RWPE2 (cell line): ENCODE data around the gene FHOD3.

Experiments
- ATAC-seq: fragments of 200-7000 bp; cut with Tn5 transposase; 3 replicates; pipeline ENCODE4 v1.9.1; 2021; ENCODE audit warnings: low read depth
- DNase-seq: peaks from one replicate; pipeline ENCODE4 v3.0.0-alpha.2; 2020; ENCODE audit warnings: low spot score
- H3K27ac ChIP-seq: fragments of 450-650 bp; 2 replicates; pipeline ENCODE4 v1.5.1; 2017; ENCODE audit warnings: mild to moderate bottlenecking; ENCODE audit not compliant: poor library complexity, severe bottlenecking
- H3K27me3 ChIP-seq: fragments of 250-450 bp; sonication (Bioruptor Pico); 2 replicates; pipeline ENCODE4 v1.5.1; 2021; ENCODE audit warnings: mild to moderate bottlenecking, moderate library complexity; ENCODE audit not compliant: insufficient read depth, poor library complexity, severe bottlenecking
- H3K36me3 ChIP-seq: fragments of 250-450 bp; sonication (Bioruptor Pico); 2 replicates; pipeline ENCODE4 v1.5.1; 2020; ENCODE audit warnings: low read depth, mild to moderate bottlenecking, moderate library complexity
- H3K4me1 ChIP-seq: fragments of 250-450 bp; sonication (Bioruptor Pico); 2 replicates; pipeline ENCODE4 v1.5.1; 2021; ENCODE audit warnings: mild to moderate bottlenecking, moderate library complexity; ENCODE audit not compliant: insufficient read depth, poor library complexity, severe bottlenecking
- H3K4me3 ChIP-seq: fragments of 250-450 bp; sonication (Bioruptor Pico); 2 replicates; pipeline ENCODE4 v1.5.1; 2021; ENCODE audit warnings: mild to moderate bottlenecking, moderate library complexity; ENCODE audit not compliant: severe bottlenecking
- H3K9me3 ChIP-seq: fragments of 250-450 bp; sonication (Bioruptor Pico); 2 replicates; pipeline ENCODE4 v1.5.1; 2021; ENCODE audit warnings: mild to moderate bottlenecking, moderate library complexity; ENCODE audit not compliant: severe bottlenecking
- TF ChIP-seq, protein P1 (sequence below): fragments of 450-650 bp; IDR thresholded peaks from one replicate; pipeline ENCODE4 v1.5.1; 2017; ENCODE audit warnings: mild to moderate bottlenecking, moderate library complexity; ENCODE audit not compliant: poor library complexity, severe bottlenecking

Gene FHOD3

GRCh38 chr18:36724591-36725001, 427.1 kb downstream of the FHOD3 start:
- no peaks in the 10 kb centered on the region for H3K36me3 ChIP-seq
- TF ChIP-seq, protein P1, sequence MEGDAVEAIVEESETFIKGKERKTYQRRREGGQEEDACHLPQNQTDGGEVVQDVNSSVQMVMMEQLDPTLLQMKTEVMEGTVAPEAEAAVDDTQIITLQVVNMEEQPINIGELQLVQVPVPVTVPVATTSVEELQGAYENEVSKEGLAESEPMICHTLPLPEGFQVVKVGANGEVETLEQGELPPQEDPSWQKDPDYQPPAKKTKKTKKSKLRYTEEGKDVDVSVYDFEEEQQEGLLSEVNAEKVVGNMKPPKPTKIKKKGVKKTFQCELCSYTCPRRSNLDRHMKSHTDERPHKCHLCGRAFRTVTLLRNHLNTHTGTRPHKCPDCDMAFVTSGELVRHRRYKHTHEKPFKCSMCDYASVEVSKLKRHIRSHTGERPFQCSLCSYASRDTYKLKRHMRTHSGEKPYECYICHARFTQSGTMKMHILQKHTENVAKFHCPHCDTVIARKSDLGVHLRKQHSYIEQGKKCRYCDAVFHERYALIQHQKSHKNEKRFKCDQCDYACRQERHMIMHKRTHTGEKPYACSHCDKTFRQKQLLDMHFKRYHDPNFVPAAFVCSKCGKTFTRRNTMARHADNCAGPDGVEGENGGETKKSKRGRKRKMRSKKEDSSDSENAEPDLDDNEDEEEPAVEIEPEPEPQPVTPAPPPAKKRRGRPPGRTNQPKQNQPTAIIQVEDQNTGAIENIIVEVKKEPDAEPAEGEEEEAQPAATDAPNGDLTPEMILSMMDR: no peak
- H3K4me3 ChIP-seq: no peak overlapping the region
- DNase-seq: no peak
- no peak overlapping the region for H3K27ac ChIP-seq
- no peaks in the 10 kb centered on the region for H3K27me3 ChIP-seq
- H3K9me3 ChIP-seq: no peaks in the 10 kb centered on the region
- no peaks in the 10 kb centered on the region for H3K4me1 ChIP-seq
- ATAC-seq: no peak

- Histone ChIP-seq H3K4me3 (no peak overlapping the region), H3K36me3 (no peaks in the 10 kb centered on the region), H3K9me3 (no peaks in the 10 kb centered on the region), H3K27me3 (no peaks in the 10 kb centered on the region), H3K4me1 (no peaks in the 10 kb centered on the region), H3K27ac (no peak overlapping the region)
- no peak for ATAC-seq
- TF ChIP-seq, protein P1: no peak
- no peak for DNase-seq
Observed at GRCh38 chr18:36728345-36728744, 430.8 kb downstream of the FHOD3 start.

DNA sequence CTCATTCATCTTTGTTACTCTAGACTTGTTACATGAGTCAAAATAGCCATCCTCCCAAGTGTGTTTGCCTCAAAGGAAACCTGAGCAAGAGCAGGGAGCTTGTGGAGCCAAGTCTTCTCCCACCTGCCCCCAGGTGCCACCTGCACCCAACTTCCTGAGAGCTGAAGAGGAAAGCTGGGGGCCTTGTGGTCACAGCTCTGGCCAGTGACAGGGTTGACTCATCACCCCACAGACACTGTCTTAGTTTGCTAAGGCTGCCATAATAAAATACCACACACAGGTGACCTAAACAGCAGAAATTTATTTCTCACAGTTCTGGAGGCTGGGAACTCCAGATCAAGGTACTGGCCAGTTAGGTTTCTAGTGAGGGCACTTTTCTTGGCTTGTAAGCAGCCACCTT, 431.7 kb downstream of the FHOD3 start:
- TF ChIP-seq, protein P1: no peak
- Histone ChIP-seq H3K9me3 (no peaks in the 10 kb centered on the region), H3K27me3 (no peaks in the 10 kb centered on the region), H3K4me3 (no peak overlapping the region), H3K36me3 (no peaks in the 10 kb centered on the region), H3K27ac (no peak overlapping the region), H3K4me1 (no peaks in the 10 kb centered on the region)
- DNase-seq (no peak), ATAC-seq (no peak)

GRCh38 chr18:36732264-36732663, 434.8 kb downstream of the FHOD3 start:
- Histone ChIP-seq H3K36me3 (no peaks in the 10 kb centered on the region; the same call in 1 of the 2 replicates), H3K4me3 (no peak overlapping the region), H3K4me1 (no peaks in the 10 kb centered on the region), H3K9me3 (no peaks in the 10 kb centered on the region), H3K27me3 (no peaks in the 10 kb centered on the region), H3K27ac (no peak overlapping the region)
- TF ChIP-seq, protein P1: no peak
- DNase-seq (no peak), ATAC-seq (no peak)

DNA sequence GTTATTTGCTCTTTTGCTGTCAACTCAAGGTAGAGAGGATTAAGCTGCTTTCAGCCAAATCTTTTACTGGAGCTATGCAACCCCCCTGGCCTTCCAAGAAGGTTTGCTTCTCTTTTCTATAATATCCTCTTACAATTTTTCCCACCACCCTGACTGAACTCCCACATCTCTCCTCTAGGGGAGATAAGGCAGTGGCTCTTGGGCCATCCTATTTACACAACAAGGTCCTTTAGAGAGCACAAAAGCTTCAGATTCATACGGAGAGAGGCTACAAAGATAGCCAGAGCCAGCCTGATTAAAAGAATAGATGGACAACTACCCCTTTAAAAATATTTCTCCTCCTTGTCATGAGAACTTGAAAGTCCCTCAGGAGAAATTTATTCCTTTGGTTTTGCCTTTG, 435.6 kb downstream of the FHOD3 start:
- Histone ChIP-seq H3K27me3 (no peaks in the 10 kb centered on the region), H3K36me3 (no peaks in the 10 kb centered on the region; the same call in 1 of the 2 replicates), H3K9me3 (no peaks in the 10 kb centered on the region), H3K4me3 (no peak overlapping the region), H3K27ac (no peak overlapping the region), H3K4me1 (no peaks in the 10 kb centered on the region)
- no peak for DNase-seq
- TF ChIP-seq, protein P1: no peak
- no peak for ATAC-seq
